ENCODE measurements around the gene SERPINA5. TPM values are rescaled to one million over a fixed set of nuclear protein-coding genes. Genes with fewer than 3 reads are reported as not detected.

SERPINA5 gene
- total and polyA plus RNA-seq, 4 experiments from 2014 or later: not detected

- no peaks in the 10 kb centered on the region for H3K9me3 ChIP-seq (ENCODE audit: control insufficient read depth in 1 of 2, low read length in 2 of 2)
- Mint-ChIP-seq H3K9me3 (peaks cover 0 to 2% (median 0%) of the 10 kb centered on the region in 8 donors), H3K4me3 (no peak overlapping the region), H3K4me1 (no peaks in the 10 kb centered on the region), H3K27me3 (peaks cover 5 to 9% of the 10 kb centered on the region in 2 donors), H3K27ac (peak overlapping the region in 1 of 7 donors; percentile 43), H3K36me3 (no peaks in the 10 kb centered on the region)
- intact Hi-C loops (cut with micrococcal nuclease): no loop called here
- no peaks in the 10 kb centered on the region for H3K36me3 ChIP-seq (ENCODE audit: insufficient read depth, low read length)
- CTCF ChIA-PET (ENCODE audit: partially characterized antibody): no interaction called here
- no peak for DNase-seq
- H3K27ac ChIP-seq (ENCODE audit: low read depth, low read length): no peak overlapping the region
- POLR2A ChIA-PET (ENCODE audit: partially characterized antibody): no interaction called here
- no peak overlapping the region for H3K4me3 ChIP-seq (ENCODE audit: low read length in 2 of 2)
- no peaks in the 10 kb centered on the region for H3K4me1 ChIP-seq (ENCODE audit: insufficient read depth, low read length)
- no peaks in the 10 kb centered on the region for H3K27me3 ChIP-seq (ENCODE audit: insufficient read depth, low read length)
Observed at GRCh38 chr14:94630396-94630795, 49.2 kb downstream of the SERPINA5 start.

- H3K36me3 ChIP-seq (ENCODE audit: insufficient read depth, low read length): no peaks in the 10 kb centered on the region
- H3K9me3 ChIP-seq (ENCODE audit: control insufficient read depth in 1 of 2, low read length in 2 of 2): no peaks in the 10 kb centered on the region
- H3K36me3 Mint-ChIP-seq: no peaks in the 10 kb centered on the region
- no peaks in the 10 kb centered on the region for H3K4me1 ChIP-seq (ENCODE audit: insufficient read depth, low read length)
- H3K4me3 ChIP-seq (ENCODE audit: low read length in 2 of 2): no peak overlapping the region
- H3K27ac Mint-ChIP-seq: no peak overlapping the region
- ChIA-PET POLR2A (ENCODE audit: partially characterized antibody) (no interaction called here), CTCF (ENCODE audit: partially characterized antibody) (no interaction called here)
- H3K27ac ChIP-seq (ENCODE audit: low read depth, low read length): no peak overlapping the region
- H3K27me3 ChIP-seq (ENCODE audit: insufficient read depth, low read length): no peaks in the 10 kb centered on the region
- H3K4me3 Mint-ChIP-seq: no peak overlapping the region
- H3K4me1 Mint-ChIP-seq: no peaks in the 10 kb centered on the region
- peaks cover 5 to 9% of the 10 kb centered on the region in 2 donors for H3K27me3 Mint-ChIP-seq
- intact Hi-C loops (cut with micrococcal nuclease): no loop called here
- peaks cover 0 to 2% (median 0%) of the 10 kb centered on the region in 8 donors for H3K9me3 Mint-ChIP-seq
- no peak for DNase-seq
Observed at GRCh38 chr14:94631050-94631449, 49.8 kb downstream of the SERPINA5 start.

- no peaks in the 10 kb centered on the region for H3K4me1 Mint-ChIP-seq
- no peak for DNase-seq
- POLR2A ChIA-PET (ENCODE audit: partially characterized antibody): no interaction called here
- H3K27me3 ChIP-seq (ENCODE audit: insufficient read depth, low read length): no peaks in the 10 kb centered on the region
- no peaks in the 10 kb centered on the region for H3K36me3 ChIP-seq (ENCODE audit: insufficient read depth, low read length)
- no peaks in the 10 kb centered on the region for H3K36me3 Mint-ChIP-seq
- H3K4me3 Mint-ChIP-seq: no peak overlapping the region
- H3K4me3 ChIP-seq (ENCODE audit: low read length in 2 of 2): no peak overlapping the region
- peaks cover 0 to 2% (median 0%) of the 10 kb centered on the region in 8 donors for H3K9me3 Mint-ChIP-seq
- no peak overlapping the region for H3K27ac ChIP-seq (ENCODE audit: low read depth, low read length)
- peaks cover 5 to 9% of the 10 kb centered on the region in 2 donors for H3K27me3 Mint-ChIP-seq
- intact Hi-C loops (cut with micrococcal nuclease): no loop called here
- no peaks in the 10 kb centered on the region for H3K9me3 ChIP-seq (ENCODE audit: control insufficient read depth in 1 of 2, low read length in 2 of 2)
- H3K27ac Mint-ChIP-seq: no peak overlapping the region
- H3K4me1 ChIP-seq (ENCODE audit: insufficient read depth, low read length): no peaks in the 10 kb centered on the region
- CTCF ChIA-PET (ENCODE audit: partially characterized antibody): no interaction called here
Observed at GRCh38 chr14:94631536-94632304, 50.5 kb downstream of the SERPINA5 start.

- H3K36me3 ChIP-seq (ENCODE audit: insufficient read depth, low read length): no peaks in the 10 kb centered on the region
- H3K4me1 ChIP-seq (ENCODE audit: insufficient read depth, low read length): no peaks in the 10 kb centered on the region
- Mint-ChIP-seq H3K27me3 (peaks cover 5 to 6% of the 10 kb centered on the region in 2 donors), H3K4me3 (no peak overlapping the region), H3K36me3 (no peaks in the 10 kb centered on the region), H3K27ac (no peak overlapping the region), H3K9me3 (peaks cover 0 to 2% (median 0%) of the 10 kb centered on the region in 8 donors), H3K4me1 (no peaks in the 10 kb centered on the region)
- DNase-seq: no peak
- H3K27ac ChIP-seq (ENCODE audit: low read depth, low read length): no peak overlapping the region
- ChIA-PET POLR2A (ENCODE audit: partially characterized antibody) (no interaction called here), CTCF (ENCODE audit: partially characterized antibody) (no interaction called here)
- H3K9me3 ChIP-seq (ENCODE audit: control insufficient read depth in 1 of 2, low read length in 2 of 2): no peaks in the 10 kb centered on the region
- H3K27me3 ChIP-seq (ENCODE audit: insufficient read depth, low read length): no peaks in the 10 kb centered on the region
- intact Hi-C loops (cut with micrococcal nuclease): no loop called here
- no peak overlapping the region for H3K4me3 ChIP-seq (ENCODE audit: low read length in 2 of 2)
Observed at GRCh38 chr14:94632305-94632590, 51.0 kb downstream of the SERPINA5 start.

GRCh38 chr14:94633121-94633520 is 51.9 kb downstream of the SERPINA5 start:
- intact Hi-C loops (cut with micrococcal nuclease): no loop called here
- Mint-ChIP-seq H3K9me3 (peaks cover 0 to 2% (median 0%) of the 10 kb centered on the region in 8 donors), H3K4me1 (no peaks in the 10 kb centered on the region), H3K36me3 (no peaks in the 10 kb centered on the region), H3K27ac (no peak overlapping the region), H3K4me3 (no peak overlapping the region), H3K27me3 (peaks cover 3 to 7% of the 10 kb centered on the region in 2 donors)
- Histone ChIP-seq H3K27me3 (ENCODE audit: insufficient read depth, low read length) (no peaks in the 10 kb centered on the region), H3K4me1 (ENCODE audit: insufficient read depth, low read length) (no peaks in the 10 kb centered on the region), H3K9me3 (ENCODE audit: control insufficient read depth in 1 of 2, low read length in 2 of 2) (no peaks in the 10 kb centered on the region), H3K27ac (ENCODE audit: low read depth, low read length) (no peak overlapping the region), H3K4me3 (ENCODE audit: low read length in 2 of 2) (no peak overlapping the region), H3K36me3 (ENCODE audit: insufficient read depth, low read length) (no peaks in the 10 kb centered on the region)
- POLR2A ChIA-PET (ENCODE audit: partially characterized antibody): no interaction called here
- CTCF ChIA-PET (ENCODE audit: partially characterized antibody): no interaction called here
- no peak for DNase-seq

- no peaks in the 10 kb centered on the region for H3K27me3 ChIP-seq (ENCODE audit: insufficient read depth, low read length)
- ChIA-PET CTCF (ENCODE audit: partially characterized antibody) (no interaction called here), POLR2A (ENCODE audit: partially characterized antibody) (no interaction called here)
- DNase-seq: no peak
- no peak overlapping the region for H3K4me3 ChIP-seq (ENCODE audit: low read length in 2 of 2)
- Mint-ChIP-seq H3K4me3 (no peak overlapping the region), H3K27me3 (peaks cover 6 to 7% of the 10 kb centered on the region in 2 donors), H3K4me1 (no peaks in the 10 kb centered on the region), H3K9me3 (peaks cover 0 to 2% (median 0%) of the 10 kb centered on the region in 8 donors), H3K36me3 (no peaks in the 10 kb centered on the region), H3K27ac (no peak overlapping the region)
- no peaks in the 10 kb centered on the region for H3K36me3 ChIP-seq (ENCODE audit: insufficient read depth, low read length)
- no peaks in the 10 kb centered on the region for H3K9me3 ChIP-seq (ENCODE audit: control insufficient read depth in 1 of 2, low read length in 2 of 2)
- H3K27ac ChIP-seq (ENCODE audit: low read depth, low read length): no peak overlapping the region
- intact Hi-C loops (cut with micrococcal nuclease): no loop called here
- no peaks in the 10 kb centered on the region for H3K4me1 ChIP-seq (ENCODE audit: insufficient read depth, low read length)
Observed at GRCh38 chr14:94635154-94635553, 53.9 kb downstream of the SERPINA5 start.

- POLR2A ChIA-PET (ENCODE audit: partially characterized antibody): no interaction called here
- Mint-ChIP-seq H3K36me3 (no peaks in the 10 kb centered on the region), H3K9me3 (no peaks in the 10 kb centered on the region), H3K27me3 (peaks cover 5 to 6% of the 10 kb centered on the region in 2 donors), H3K4me1 (no peaks in the 10 kb centered on the region), H3K4me3 (no peak overlapping the region), H3K27ac (no peak overlapping the region)
- H3K4me3 ChIP-seq (ENCODE audit: low read length in 2 of 2): no peak overlapping the region
- H3K36me3 ChIP-seq (ENCODE audit: insufficient read depth, low read length): no peaks in the 10 kb centered on the region
- intact Hi-C loops (cut with micrococcal nuclease): no loop called here
- no peaks in the 10 kb centered on the region for H3K27me3 ChIP-seq (ENCODE audit: insufficient read depth, low read length)
- H3K4me1 ChIP-seq (ENCODE audit: insufficient read depth, low read length): no peaks in the 10 kb centered on the region
- DNase-seq: no peak
- no peak overlapping the region for H3K27ac ChIP-seq (ENCODE audit: low read depth, low read length)
- no peaks in the 10 kb centered on the region for H3K9me3 ChIP-seq (ENCODE audit: control insufficient read depth in 1 of 2, low read length in 2 of 2)
- CTCF ChIA-PET (ENCODE audit: partially characterized antibody): no interaction called here
Observed at GRCh38 chr14:94636744-94637412, 55.7 kb downstream of the SERPINA5 start.

Measured in CD4-positive, alpha-beta memory T cell (primary cell).